Upper lobe of left lung (tissue), 4 donors: ENCODE results near the gene TMEM37.

Experiments used
- CTCF ChIP-seq, 6 experiments: fragments of 450-650 bp in 4 of 6; fragments of 200-600 bp in 2 of 6; sonication (generic) in 2 of 6; IDR thresholded peaks; one replicate each; pipeline ENCODE4 v1.5.1; 2016 to 2019; ENCODE audit warnings: antibody characterized with exemption in 6 of 6
- POLR2AphosphoS5 ChIP-seq, 2 donors: sonication (generic); formaldehyde crosslinking; IDR thresholded peaks; one replicate each; pipeline ENCODE4 v1.5.1; 2017; ENCODE audit warnings: antibody characterized with exemption in 2 of 2

GRCh38 chr2:119431155-119431975 is at the start of gene TMEM37:
- no peak for TF ChIP-seq CTCF (IDR thresholded peaks at IDR 0.05)
- TF ChIP-seq POLR2AphosphoS5 (IDR thresholded peaks at IDR 0.05), result peak; percentile 15 to 51
